Limb (tissue), 2 donors: ENCODE data around the gene BLOC1S4.
"Not testable (repeated sequence)": the region's sequence is repeated elsewhere in the genome, so short reads cannot be mapped to it uniquely, and the experiment has no call there.

ENCODE experiments used
- DNase-seq, 2 donors: peaks; one replicate each; pipeline ENCODE4 v3.0.0-alpha.2; 2016; ENCODE audit errors: extremely low spot score in 2 of 2

BLOC1S4 gene

DNA sequence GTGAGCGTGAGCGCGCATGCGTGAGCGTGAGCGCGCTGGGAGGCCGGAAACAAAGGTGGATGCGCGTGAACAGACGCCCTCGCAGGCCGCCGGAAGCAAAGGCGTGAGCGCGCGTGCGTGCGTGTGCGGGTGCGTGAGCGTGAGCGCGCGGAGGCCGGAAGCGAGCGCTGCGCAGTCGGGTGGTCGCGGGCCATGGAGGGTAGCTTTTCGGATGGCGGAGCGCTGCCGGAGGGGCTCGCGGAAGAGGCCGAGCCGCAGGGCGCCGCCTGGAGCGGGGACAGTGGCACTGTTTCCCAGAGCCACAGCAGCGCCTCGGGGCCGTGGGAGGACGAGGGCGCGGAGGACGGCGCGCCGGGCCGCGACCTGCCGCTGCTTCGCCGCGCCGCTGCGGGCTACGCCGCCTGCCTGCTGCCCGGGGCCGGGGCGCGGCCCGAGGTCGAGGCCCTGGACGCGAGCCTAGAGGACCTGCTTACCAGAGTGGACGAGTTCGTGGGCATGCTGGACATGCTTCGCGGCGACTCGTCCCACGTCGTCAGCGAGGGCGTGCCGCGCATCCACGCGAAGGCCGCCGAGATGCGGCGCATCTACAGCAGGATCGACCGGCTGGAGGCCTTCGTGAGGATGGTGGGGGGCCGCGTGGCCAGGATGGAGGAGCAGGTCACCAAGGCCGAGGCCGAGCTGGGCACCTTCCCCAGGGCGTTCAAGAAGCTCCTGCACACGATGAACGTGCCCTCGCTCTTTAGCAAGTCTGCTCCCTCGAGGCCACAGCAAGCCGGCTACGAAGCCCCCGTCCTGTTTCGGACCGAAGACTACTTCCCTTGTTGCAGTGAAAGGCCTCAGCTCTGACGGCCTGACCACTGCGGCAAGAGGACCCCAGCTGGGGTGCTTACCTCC is at the start of gene BLOC1S4:
BLOC1S4 (plus strand) TSS at position 157 of the 894 bp plus-strand sequence; CDS start at position 193, 36 bp downstream.
- peak; percentile 92 to 95 for DNase-seq

GRCh38 chr4:6668391-6668790 is 47.6 kb upstream of the BLOC1S4 start:
- no peak for DNase-seq

GRCh38 chr4:6671648-6672047 is 44.3 kb upstream of the BLOC1S4 start:
- DNase-seq: no peak

GRCh38 chr4:6672131-6672530 is 43.8 kb upstream of the BLOC1S4 start:
- no peak for DNase-seq

GRCh38 chr4:6672541-6673190 is 43.3 kb upstream of the BLOC1S4 start:
- not testable (repeated sequence) for DNase-seq

- not testable (repeated sequence) for DNase-seq
Measured at GRCh38 chr4:6673191-6673659, 42.7 kb upstream of the BLOC1S4 start.

GRCh38 chr4:6673660-6674499 is 42.1 kb upstream of the BLOC1S4 start:
- DNase-seq: peak; percentile 94

- no peak for DNase-seq
Measured at GRCh38 chr4:6674500-6675149, 41.3 kb upstream of the BLOC1S4 start.

DNA sequence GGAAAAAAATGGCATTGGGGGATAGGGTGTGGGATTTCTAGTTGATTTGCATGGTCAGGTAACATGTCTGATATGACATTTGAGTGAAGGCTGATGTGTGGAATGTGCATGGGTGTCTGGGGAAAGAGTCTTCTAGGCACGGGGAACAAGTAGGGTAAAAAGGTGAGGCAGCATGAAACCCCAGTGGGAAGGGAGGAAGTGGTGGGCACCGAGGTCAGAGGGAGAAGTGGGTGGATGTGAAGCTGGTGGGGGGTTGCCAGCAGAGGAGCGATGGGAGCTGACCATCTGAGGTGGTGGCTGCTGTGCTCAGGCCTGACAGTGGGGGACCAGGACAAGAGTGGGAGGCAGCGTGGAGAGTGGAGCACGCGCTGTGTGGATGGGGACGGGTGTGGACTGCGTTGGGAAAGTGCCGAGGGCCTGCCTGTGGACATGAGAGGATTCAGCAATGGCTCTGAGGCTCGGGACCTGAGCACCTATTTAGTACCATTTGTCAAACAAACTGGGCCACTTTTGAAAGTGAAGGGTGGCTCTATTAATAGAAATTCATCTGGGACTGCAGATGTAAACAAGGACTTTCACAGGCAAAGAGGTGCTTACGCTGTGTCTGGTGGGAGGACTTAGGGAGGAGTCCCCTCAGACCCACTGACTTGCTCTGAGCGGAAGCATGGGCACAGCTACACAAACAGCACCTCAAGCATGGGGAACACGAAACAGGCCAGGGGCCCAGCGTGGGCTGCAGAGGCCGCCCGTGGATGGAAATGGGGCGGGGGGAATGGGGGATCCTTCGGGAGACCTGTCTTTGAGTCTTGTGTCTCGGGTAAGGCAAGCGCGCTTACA is 39.0 kb upstream of the BLOC1S4 start:
- DNase-seq: no peak

- DNase-seq: no peak
Measured at GRCh38 chr4:6680372-6681034, 35.5 kb upstream of the BLOC1S4 start.

GRCh38 chr4:6681191-6681590 is 34.8 kb upstream of the BLOC1S4 start:
- no peak for DNase-seq

DNA sequence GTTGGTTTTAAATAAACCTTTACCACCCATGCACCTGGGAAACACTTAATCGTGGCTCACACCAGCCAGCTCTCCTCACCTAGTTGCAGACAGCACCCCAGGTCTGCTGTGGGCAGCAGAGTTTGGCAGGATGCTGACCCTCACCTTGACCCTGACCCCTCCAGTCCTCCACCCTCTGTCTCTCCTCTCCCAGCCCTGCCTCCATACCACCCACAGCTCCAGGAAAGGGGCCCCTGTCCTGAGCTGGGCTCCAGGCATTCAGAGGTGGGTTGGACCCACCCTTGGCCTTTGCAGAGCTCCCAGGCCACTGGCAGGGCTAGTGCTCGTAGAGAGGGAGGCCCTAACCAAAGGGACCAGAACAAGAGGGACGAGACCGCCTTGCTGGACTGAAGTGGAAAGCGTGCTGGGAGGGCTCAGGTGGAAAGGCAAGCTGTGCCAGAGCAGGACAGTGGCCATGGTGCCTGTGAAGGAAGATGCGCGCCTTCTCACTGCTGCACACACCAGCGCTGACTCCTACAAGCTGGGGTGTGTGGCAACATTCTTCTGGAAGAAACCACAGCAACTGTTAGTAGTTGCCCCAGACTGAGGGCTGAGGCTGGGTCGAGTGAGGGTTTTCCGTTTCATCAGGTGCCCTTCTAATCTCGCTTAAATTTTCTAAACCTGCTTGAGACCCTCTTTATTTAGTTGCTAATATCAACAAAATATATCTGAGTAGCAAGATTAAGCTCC is 32.9 kb upstream of the BLOC1S4 start:
- DNase-seq: no peak

DNA sequence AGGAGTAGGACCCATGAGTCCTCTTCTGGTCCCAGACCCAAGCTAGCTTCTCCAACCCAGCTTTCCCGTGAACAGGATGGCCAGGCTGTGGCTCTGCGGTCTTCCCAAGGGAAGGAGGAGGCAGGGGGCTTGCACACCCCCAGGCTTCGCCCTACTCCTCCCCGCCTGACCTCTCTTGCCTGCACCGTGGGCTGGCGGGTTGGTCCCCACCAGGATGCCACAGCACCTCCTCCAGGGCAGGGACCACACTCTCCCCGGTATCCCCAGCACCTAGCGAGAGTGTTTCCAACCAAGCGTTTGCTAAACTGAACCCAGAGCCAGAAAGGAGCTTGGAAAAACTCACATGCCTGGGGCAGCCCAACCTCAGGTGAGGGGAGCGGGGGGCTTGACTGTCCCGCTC is 31.3 kb upstream of the BLOC1S4 start:
- no peak for DNase-seq

DNA sequence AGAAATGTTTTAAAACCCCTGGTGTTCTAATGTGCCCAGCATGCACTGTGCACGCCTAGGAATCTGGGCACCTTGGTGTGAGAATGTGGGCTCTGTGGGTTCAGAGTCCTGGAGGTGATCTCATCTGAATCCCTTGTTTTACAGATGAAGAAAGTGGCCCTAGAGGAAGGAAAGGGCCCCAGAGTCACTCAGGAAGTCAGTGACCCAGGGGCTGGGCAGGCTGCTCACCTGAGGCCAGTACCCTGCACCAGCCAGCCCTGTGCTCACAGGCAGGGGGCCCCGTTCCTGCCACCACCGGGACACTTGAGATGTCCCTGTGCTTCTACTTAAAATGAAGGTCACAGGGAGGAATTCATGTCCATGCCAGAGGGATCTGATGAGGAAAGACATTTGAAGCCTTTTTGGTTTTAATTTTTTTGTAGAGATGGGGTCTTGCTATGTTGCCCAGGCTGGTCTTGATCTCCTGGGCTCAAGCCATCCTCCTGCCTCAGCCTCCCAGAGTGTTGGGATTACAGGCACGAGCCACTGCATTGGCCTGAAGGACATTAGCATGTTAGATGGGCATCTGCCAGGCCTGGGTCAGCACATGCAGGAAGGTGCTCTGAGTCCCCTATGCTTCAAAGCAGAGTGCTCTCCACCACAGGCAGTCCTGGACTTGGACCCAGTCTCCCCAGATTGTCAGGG is 29.7 kb upstream of the BLOC1S4 start:
- no peak for DNase-seq

- DNase-seq: no peak
Measured at GRCh38 chr4:6687947-6688878, 27.8 kb upstream of the BLOC1S4 start.

- DNase-seq: peak in 1 of 2 donors; percentile 66
Measured at GRCh38 chr4:6688879-6689505, 27.0 kb upstream of the BLOC1S4 start.

GRCh38 chr4:6689506-6689960 is 26.4 kb upstream of the BLOC1S4 start:
- DNase-seq: no peak
